ENCODE data around the gene ZBTB20.

The ZBTB20 gene

GRCh38 chr3:114451561-114452018 is 695.5 kb downstream of the ZBTB20 start:
- no peak for TF ChIP-seq CTCF (conservative IDR thresholded peaks at IDR 0.05; ENCODE audit: control insufficient read depth, insufficient read depth, low read depth, low read length)
- peak overlapping the region; percentile 11 for H3K4me3 ChIP-seq (ENCODE audit: control insufficient read depth, low read depth, low read length)
- DNase-seq (ENCODE audit: low read depth) = peak; percentile 49

DNA sequence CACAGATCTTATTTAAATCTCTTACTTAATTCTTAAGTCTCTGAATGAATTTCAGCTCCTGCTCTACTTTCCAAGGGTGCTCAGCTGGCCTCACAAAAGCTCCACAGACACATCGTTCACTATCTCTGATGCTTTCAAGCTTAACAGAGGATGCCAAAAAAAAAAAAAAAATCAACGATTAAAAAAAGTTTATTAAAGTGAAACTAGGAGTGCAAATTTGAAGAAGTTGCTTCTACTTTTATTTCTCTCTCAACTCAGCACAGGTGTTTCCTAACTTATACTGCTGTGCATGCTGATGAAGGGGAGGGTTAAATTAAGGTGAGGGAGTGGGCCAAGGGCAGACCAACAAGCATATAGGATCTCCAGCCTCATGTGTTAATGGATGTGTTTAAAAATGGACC is 696.0 kb downstream of the ZBTB20 start:
- no peak for DNase-seq (ENCODE audit: low read depth)
- TF ChIP-seq CTCF (conservative IDR thresholded peaks at IDR 0.05; ENCODE audit: control insufficient read depth, insufficient read depth, low read depth, low read length) = no peak
- H3K4me3 ChIP-seq (ENCODE audit: control insufficient read depth, low read depth, low read length) = peak overlapping the region; percentile 6

DNA sequence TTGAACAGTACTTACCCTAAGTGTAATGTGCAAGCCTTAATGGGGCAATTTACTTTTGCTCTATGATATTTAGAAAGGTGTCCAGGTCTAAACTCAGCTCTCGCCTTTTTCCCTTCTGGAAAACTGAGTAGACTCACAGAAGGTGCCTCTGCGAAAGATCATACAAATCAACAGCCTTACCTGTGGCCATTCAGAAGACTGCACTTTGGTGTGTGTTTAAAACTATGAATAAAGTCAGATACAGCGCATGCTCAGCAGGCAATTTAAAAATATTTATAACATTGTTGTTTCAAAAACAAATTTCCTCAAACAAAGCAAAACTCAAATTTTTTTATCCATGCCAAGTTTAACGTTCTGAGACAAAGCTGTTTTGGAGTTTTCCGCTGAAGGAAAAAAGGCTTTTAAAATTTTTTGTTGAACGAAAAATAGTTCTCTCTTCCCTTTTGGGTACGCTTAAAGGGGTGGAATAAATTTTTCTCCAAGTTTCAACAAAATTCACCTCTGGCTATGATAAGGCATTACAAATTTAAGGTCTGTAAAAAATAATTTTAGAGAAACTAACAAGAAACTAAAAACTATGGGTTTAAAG is 697.0 kb downstream of the ZBTB20 start:
- no peak overlapping the region for H3K4me3 ChIP-seq (ENCODE audit: control insufficient read depth, low read depth, low read length)
- TF ChIP-seq CTCF (conservative IDR thresholded peaks at IDR 0.05; ENCODE audit: control insufficient read depth, insufficient read depth, low read depth, low read length) = no peak
- DNase-seq (ENCODE audit: low read depth) = no peak

- H3K4me3 ChIP-seq (ENCODE audit: control insufficient read depth, low read depth, low read length) = no peak overlapping the region
- peak; percentile 48 for DNase-seq (ENCODE audit: low read depth)
- TF ChIP-seq CTCF (conservative IDR thresholded peaks at IDR 0.05; ENCODE audit: control insufficient read depth, insufficient read depth, low read depth, low read length) = no peak
Measured at GRCh38 chr3:114449271-114450007, 697.6 kb downstream of the ZBTB20 start.

DNA sequence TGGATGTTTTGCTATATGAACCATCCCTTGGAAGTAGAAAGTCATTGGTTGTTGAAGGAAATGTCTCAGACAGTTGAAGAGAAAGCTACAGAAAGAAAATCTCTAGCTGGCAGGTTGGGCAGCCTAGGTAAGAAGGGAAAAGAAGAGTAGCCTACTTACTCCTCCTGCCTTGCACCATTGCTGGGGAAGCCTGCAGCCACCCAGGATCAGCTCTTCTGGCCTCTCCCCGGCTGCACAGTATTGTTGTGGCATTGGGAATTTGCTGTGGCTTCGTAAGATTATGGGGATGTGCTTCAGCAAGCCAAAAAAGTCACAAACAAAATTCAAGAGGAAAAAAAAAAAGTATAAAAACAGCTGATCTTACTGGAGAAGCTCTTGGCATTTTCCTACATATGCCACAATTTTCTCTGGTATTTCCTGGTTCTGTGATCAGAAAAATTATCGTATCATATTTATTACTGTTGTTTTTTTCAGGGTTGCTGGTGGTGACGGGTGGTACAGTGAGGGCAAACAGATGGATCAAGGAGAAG is 699.1 kb downstream of the ZBTB20 start:
- no peak for TF ChIP-seq CTCF (conservative IDR thresholded peaks at IDR 0.05; ENCODE audit: control insufficient read depth, insufficient read depth, low read depth, low read length)
- H3K4me3 ChIP-seq (ENCODE audit: control insufficient read depth, low read depth, low read length) = no peak overlapping the region
- DNase-seq (ENCODE audit: low read depth) = no peak

GRCh38 chr3:114447545-114447944 is 699.5 kb downstream of the ZBTB20 start:
- no peak overlapping the region for H3K4me3 ChIP-seq (ENCODE audit: control insufficient read depth, low read depth, low read length)

More at GRCh38 chr3:114447545-114447944, 699.5 kb downstream of the ZBTB20 start:
- no peak for TF ChIP-seq CTCF (conservative IDR thresholded peaks at IDR 0.05; ENCODE audit: control insufficient read depth, insufficient read depth, low read depth, low read length)
- peak; percentile 35 for DNase-seq (ENCODE audit: low read depth)
